Stimulated activated naive CD8-positive, alpha-beta T cell treated with anti-CD3 and anti-CD28 coated beads, Interleukin-15, Interleukin-2, amounts not matched to agents 100 ng/mL and 50 ng/mL, for 24 hours (primary cell): Measurements from ENCODE around the gene RIPPLY3.
"Not testable (repeated sequence)": the region's sequence is repeated elsewhere in the genome, so short reads cannot be mapped to it uniquely, and the experiment has no call there.

ENCODE experiments used
- H3K27ac Mint-ChIP-seq: one replicate; pipeline ENCODE4 v1.8.0; 2021; ENCODE audit warnings: mild to moderate bottlenecking, mixed read lengths
- H3K27me3 Mint-ChIP-seq: one replicate; pipeline ENCODE4 v1.8.0; 2021; ENCODE audit warnings: mixed read lengths
- H3K36me3 Mint-ChIP-seq: one replicate; pipeline ENCODE4 v1.8.0; 2021; ENCODE audit warnings: low read depth, mixed read lengths
- H3K4me1 Mint-ChIP-seq: one replicate; pipeline ENCODE4 v1.8.0; 2021; ENCODE audit warnings: low read depth, mixed read lengths
- H3K4me3 Mint-ChIP-seq: one replicate; pipeline ENCODE4 v1.8.0; 2021; ENCODE audit warnings: mild to moderate bottlenecking, mixed read lengths
- H3K9me3 Mint-ChIP-seq: one replicate; pipeline ENCODE4 v1.8.0; 2021; ENCODE audit warnings: mixed read lengths

The RIPPLY3 gene

GRCh38 chr21:36973986-36974850 lies 32.3 kb upstream of the RIPPLY3 start:
- Mint-ChIP-seq H3K9me3 (no peaks in the 10 kb centered on the region), H3K27me3 (no peaks in the 10 kb centered on the region), H3K27ac (no peak overlapping the region), H3K36me3 (no peaks in the 10 kb centered on the region), H3K4me3 (no peak overlapping the region), H3K4me1 (peaks cover 17% of the 10 kb centered on the region)

GRCh38 chr21:36974851-36975192 lies 31.7 kb upstream of the RIPPLY3 start:
- Mint-ChIP-seq H3K4me3 (no peak overlapping the region), H3K36me3 (no peaks in the 10 kb centered on the region), H3K27me3 (no peaks in the 10 kb centered on the region), H3K27ac (no peak overlapping the region), H3K4me1 (peaks cover 17% of the 10 kb centered on the region), H3K9me3 (no peaks in the 10 kb centered on the region)

GRCh38 chr21:36976228-36976861 lies 30.2 kb upstream of the RIPPLY3 start:
- no peaks in the 10 kb centered on the region for H3K36me3 Mint-ChIP-seq
- H3K27me3 Mint-ChIP-seq: no peaks in the 10 kb centered on the region

GRCh38 chr21:36976882-36977651 lies 29.4 kb upstream of the RIPPLY3 start:
- Mint-ChIP-seq H3K27me3 (peaks cover 5% of the 10 kb centered on the region), H3K27ac (no peak overlapping the region), H3K4me3 (no peak overlapping the region), H3K4me1 (peaks cover 25% of the 10 kb centered on the region), H3K36me3 (no peaks in the 10 kb centered on the region), H3K9me3 (no peaks in the 10 kb centered on the region)

More at GRCh38 chr21:36976228-36976861, 30.2 kb upstream of the RIPPLY3 start:
- no peak overlapping the region for H3K27ac Mint-ChIP-seq
- H3K4me1 Mint-ChIP-seq: peaks cover 25% of the 10 kb centered on the region
- H3K9me3 Mint-ChIP-seq: no peaks in the 10 kb centered on the region
- no peak overlapping the region for H3K4me3 Mint-ChIP-seq

- Mint-ChIP-seq H3K4me1 (peaks cover 26% of the 10 kb centered on the region), H3K27ac (no peak overlapping the region), H3K4me3 (peak overlapping the region; percentile 71), H3K36me3 (no peaks in the 10 kb centered on the region), H3K27me3 (peaks cover 6% of the 10 kb centered on the region), H3K9me3 (no peaks in the 10 kb centered on the region)
Observed at GRCh38 chr21:36980280-36981048, 26.0 kb upstream of the RIPPLY3 start.

GRCh38 chr21:36981049-36981391 lies 25.5 kb upstream of the RIPPLY3 start:
- Mint-ChIP-seq H3K4me1 (peaks cover 31% of the 10 kb centered on the region), H3K27ac (no peak overlapping the region), H3K4me3 (peak overlapping the region; percentile 71), H3K27me3 (peaks cover 6% of the 10 kb centered on the region), H3K9me3 (no peaks in the 10 kb centered on the region), H3K36me3 (no peaks in the 10 kb centered on the region)

- no peak overlapping the region for H3K27ac Mint-ChIP-seq
- H3K9me3 Mint-ChIP-seq: no peaks in the 10 kb centered on the region
- no peaks in the 10 kb centered on the region for H3K36me3 Mint-ChIP-seq
- no peak overlapping the region for H3K4me3 Mint-ChIP-seq
- peaks cover 6% of the 10 kb centered on the region for H3K27me3 Mint-ChIP-seq
- peaks cover 34% of the 10 kb centered on the region for H3K4me1 Mint-ChIP-seq
Observed at GRCh38 chr21:36981977-36982700, 24.4 kb upstream of the RIPPLY3 start.

GRCh38 chr21:36985751-36986594 lies 20.5 kb upstream of the RIPPLY3 start:
- no peak overlapping the region for H3K4me3 Mint-ChIP-seq
- H3K27me3 Mint-ChIP-seq: peaks cover 6% of the 10 kb centered on the region
- peak overlapping the region; percentile 70 for H3K27ac Mint-ChIP-seq
- no peaks in the 10 kb centered on the region for H3K9me3 Mint-ChIP-seq
- H3K4me1 Mint-ChIP-seq: peaks cover 40% of the 10 kb centered on the region
- H3K36me3 Mint-ChIP-seq: no peaks in the 10 kb centered on the region

- Mint-ChIP-seq H3K4me1 (peaks cover 38% of the 10 kb centered on the region), H3K9me3 (no peaks in the 10 kb centered on the region), H3K4me3 (no peak overlapping the region), H3K27me3 (no peaks in the 10 kb centered on the region), H3K36me3 (no peaks in the 10 kb centered on the region), H3K27ac (no peak overlapping the region)
Observed at GRCh38 chr21:36987845-36988244, 18.7 kb upstream of the RIPPLY3 start.

- Mint-ChIP-seq H3K36me3 (no peaks in the 10 kb centered on the region), H3K27ac (peak overlapping the region; percentile 49), H3K4me3 (peak overlapping the region; percentile 47), H3K4me1 (peaks cover 38% of the 10 kb centered on the region), H3K27me3 (no peaks in the 10 kb centered on the region), H3K9me3 (no peaks in the 10 kb centered on the region)
Observed at GRCh38 chr21:36988536-36988935, 18.0 kb upstream of the RIPPLY3 start.

GRCh38 chr21:36989199-36989698 lies 17.3 kb upstream of the RIPPLY3 start:
- H3K36me3 Mint-ChIP-seq, H3K27me3 Mint-ChIP-seq, H3K9me3 Mint-ChIP-seq: not testable (repeated sequence)
- Mint-ChIP-seq H3K4me1 (peaks cover 38% of the 10 kb centered on the region), H3K4me3 (peak overlapping the region; percentile 70), H3K27ac (peak overlapping the region; percentile 83)

- Mint-ChIP-seq H3K4me3 (peak overlapping the region; percentile 80), H3K36me3 (no peaks in the 10 kb centered on the region), H3K27ac (peak overlapping the region; percentile 92), H3K27me3 (no peaks in the 10 kb centered on the region), H3K9me3 (no peaks in the 10 kb centered on the region), H3K4me1 (peaks cover 38% of the 10 kb centered on the region)
Observed at GRCh38 chr21:36989699-36990507, 16.6 kb upstream of the RIPPLY3 start.
